Fibroblast of skin of back (primary cell): ENCODE results near the gene SHC1.
A peak's percentile ranks its signal among the peaks of the same experiment; 100 is the strongest.

Source experiments
- DNase-seq: peaks from one replicate; pipeline ENCODE4 v3.0.0-alpha.2; 2013

The SHC1 gene

DNA sequence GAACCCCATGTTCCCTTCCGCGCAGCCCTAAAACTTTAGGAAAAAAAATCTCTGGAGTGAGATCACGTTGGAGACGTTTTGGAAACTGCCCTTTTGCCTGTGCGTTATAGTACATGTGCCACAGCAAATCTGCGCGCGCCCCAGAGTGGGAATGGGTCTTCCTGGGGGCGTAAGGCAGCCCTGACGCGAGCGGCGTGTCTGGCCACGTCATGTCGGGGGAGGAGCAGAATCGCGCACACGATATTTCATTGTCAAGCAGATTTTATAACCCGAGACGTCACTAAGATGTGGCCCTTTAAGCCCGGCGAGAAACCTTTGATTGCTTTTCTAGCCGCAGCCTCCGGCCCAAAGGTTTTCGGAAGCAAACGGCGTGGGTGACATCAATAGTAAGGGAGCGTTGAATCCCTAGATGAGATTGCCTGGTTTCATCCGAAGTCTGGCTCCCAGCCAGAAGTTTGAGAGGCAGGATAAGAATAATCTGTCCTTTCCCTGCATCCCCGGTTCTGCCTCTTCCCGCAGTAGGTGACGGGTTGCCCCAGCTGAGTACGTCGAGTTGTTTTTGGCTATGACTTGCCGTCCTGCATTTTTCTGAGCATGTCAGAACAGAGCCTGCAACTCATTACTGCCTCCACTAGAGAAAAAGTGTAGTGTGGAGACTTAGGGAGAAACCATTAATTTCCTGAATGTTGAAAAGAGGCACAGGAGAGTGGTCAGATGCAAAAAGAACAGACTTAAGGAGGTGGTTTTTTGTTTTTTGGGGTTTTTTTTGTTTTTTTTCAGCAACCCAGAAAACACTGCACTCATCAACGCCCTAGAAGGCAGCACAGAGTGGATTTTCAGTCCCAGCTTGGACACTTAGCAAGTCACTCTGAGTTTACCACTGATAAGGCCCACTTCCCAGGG, 33.2 kb downstream of the SHC1 start:
- DNase-seq = peak; percentile 92

- peak; percentile 96 for DNase-seq
Measured at GRCh38 chr1:154936555-154937084, 33.9 kb downstream of the SHC1 start, which contains the start of gene PMVK. TSS of gene PMVK (minus strand) at chr1:154936719. CDS start at chr1:154936685, 34 bp downstream.

DNA sequence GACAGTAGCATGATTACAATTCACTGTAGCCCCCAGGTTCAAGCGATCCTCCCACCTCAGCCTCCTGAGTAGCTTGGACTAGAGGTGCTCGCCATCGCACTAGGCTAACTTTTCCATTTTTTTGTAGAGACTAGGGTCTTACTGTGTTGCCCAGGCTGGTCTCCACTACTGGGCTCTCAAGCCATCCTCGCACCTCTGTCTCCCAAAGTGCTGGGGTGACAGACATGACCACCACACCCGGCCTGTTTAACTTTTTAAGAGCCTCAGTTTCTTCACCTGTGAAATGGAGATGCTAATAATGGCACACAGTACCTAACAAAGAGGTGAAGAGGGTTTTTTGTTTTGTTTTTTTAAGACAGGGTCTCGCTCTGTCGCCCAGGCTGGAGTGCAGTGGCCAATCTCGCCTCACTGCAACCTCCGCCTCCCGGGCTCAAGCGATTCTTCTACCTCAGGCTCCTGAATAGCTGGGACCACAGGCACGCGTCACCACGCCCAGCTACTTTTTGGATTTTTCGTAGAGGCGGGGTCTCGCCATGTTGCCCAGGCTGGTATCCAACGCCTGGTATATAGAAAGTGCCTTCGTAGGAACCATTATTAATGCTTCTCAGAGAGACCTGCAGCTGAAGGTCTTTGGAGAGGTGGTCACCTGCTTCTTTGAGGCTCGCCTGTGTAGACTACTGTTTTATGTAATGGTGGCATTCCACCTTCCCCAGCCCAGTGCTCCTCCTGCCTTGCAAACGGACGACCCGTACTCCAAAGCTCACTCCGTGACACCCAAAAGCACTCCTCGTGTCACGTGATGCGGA, 34.6 kb downstream of the SHC1 start:
- DNase-seq = no peak

DNA sequence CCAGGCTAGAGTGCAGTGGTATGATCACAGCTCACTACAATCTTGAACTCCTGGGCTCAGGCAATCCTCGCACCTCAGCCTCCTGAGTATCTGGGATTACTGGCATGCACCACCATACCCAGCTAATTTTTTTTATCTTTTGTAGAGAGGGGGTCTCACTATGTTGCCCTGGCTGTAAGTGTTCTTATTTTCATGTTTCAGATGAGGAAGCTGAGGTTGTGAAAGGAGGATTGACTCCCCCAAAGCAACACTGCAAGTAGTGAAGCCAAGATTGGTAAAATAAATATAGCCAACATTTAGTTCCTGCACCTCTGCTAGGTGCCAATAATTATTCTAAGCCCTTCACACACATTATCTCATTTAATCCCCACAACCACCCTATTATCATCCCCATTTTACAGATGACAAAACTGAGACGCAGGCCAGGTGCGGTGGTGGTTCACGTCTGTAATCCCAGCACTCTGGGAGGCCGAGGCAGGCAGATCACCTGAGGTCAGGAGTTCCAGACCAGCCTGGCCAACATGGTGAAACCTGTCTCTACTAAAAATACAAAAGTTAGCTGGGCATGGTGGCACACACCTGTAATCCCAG, 36.1 kb downstream of the SHC1 start:
- no peak for DNase-seq

- no peak for DNase-seq
Measured at GRCh38 chr1:154931940-154932487, 38.5 kb downstream of the SHC1 start.

- no peak for DNase-seq
Measured at GRCh38 chr1:154926201-154926600, 44.3 kb downstream of the SHC1 start.

GRCh38 chr1:154925335-154926170, 45.0 kb downstream of the SHC1 start:
- DNase-seq = no peak

- no peak for DNase-seq
Measured at GRCh38 chr1:154923695-154924094, 46.9 kb downstream of the SHC1 start.

DNA sequence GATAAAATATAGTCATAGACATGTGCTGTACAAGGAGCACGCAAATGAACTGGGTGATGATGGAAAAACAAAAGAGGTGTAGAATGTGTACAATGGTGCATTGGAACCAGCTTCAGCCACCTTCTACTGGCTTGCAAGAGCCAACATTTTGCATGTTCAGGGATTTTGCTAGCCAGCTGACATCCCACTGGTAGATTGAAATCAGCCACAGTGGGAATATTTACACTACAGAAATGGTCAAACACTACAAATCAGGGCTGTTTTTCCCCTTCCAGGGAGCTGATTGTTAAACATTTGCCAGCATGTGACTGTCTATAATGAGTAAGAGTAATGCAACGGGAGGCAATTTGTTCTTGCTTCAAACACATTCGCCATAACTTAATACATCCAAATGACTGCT, 57.3 kb downstream of the SHC1 start:
- DNase-seq = no peak

- no peak for DNase-seq
Measured at GRCh38 chr1:154912755-154913154, 57.8 kb downstream of the SHC1 start.
